GM21737 (cell line): ENCODE results near the gene BCR.

Experiments used
- ATAC-seq: cut with Tn5 transposase; IDR thresholded peaks from one replicate; pipeline ENCODE4 v1.9.1; 2021; ENCODE audit warnings: mild to moderate bottlenecking, moderate library complexity; ENCODE audit not compliant: unreplicated experiment

The BCR gene

GRCh38 chr22:23272834-23273233 is 92.5 kb downstream of the BCR start:
- no peak for ATAC-seq

GRCh38 chr22:23273445-23274145 is 93.3 kb downstream of the BCR start:
- ATAC-seq: no peak

- no peak for ATAC-seq
Observed at GRCh38 chr22:23274146-23274526, 93.8 kb downstream of the BCR start.

GRCh38 chr22:23274891-23275694 is 94.8 kb downstream of the BCR start:
- ATAC-seq: no peak

- ATAC-seq: no peak
Observed at GRCh38 chr22:23275751-23276150, 95.4 kb downstream of the BCR start.

- no peak for ATAC-seq
Observed at GRCh38 chr22:23276656-23277582, 96.6 kb downstream of the BCR start.

GRCh38 chr22:23277583-23278295 is 97.4 kb downstream of the BCR start:
- ATAC-seq: no peak

- ATAC-seq: no peak
Observed at GRCh38 chr22:23278883-23279675, 98.8 kb downstream of the BCR start.

- no peak for ATAC-seq
Observed at GRCh38 chr22:23279781-23280180, 99.5 kb downstream of the BCR start.

GRCh38 chr22:23280356-23281052 is 100.2 kb downstream of the BCR start:
- ATAC-seq: no peak

GRCh38 chr22:23281053-23281405 is 100.7 kb downstream of the BCR start:
- no peak for ATAC-seq

GRCh38 chr22:23281406-23282088 is 101.2 kb downstream of the BCR start:
- no peak for ATAC-seq

GRCh38 chr22:23282089-23282501 is 101.8 kb downstream of the BCR start:
- no peak for ATAC-seq

GRCh38 chr22:23282516-23282915 is 102.2 kb downstream of the BCR start:
- ATAC-seq: no peak

GRCh38 chr22:23282986-23283385 is 102.7 kb downstream of the BCR start:
- no peak for ATAC-seq

GRCh38 chr22:23283591-23284503 is 103.5 kb downstream of the BCR start:
- no peak for ATAC-seq

- no peak for ATAC-seq
Observed at GRCh38 chr22:23284504-23285033, 104.3 kb downstream of the BCR start.
